Measurements from ENCODE around the gene TEN1. TPM values are rescaled to one million over a fixed set of nuclear protein-coding genes. Genes with fewer than 3 reads are reported as not detected.

The TEN1 gene
- total and polyA plus RNA-seq, 2 of the 13 experiments (the other 11 are each of a cell fraction or from before 2014, with no cell fraction given), result 18.0 to 21.3 TPM

DNA sequence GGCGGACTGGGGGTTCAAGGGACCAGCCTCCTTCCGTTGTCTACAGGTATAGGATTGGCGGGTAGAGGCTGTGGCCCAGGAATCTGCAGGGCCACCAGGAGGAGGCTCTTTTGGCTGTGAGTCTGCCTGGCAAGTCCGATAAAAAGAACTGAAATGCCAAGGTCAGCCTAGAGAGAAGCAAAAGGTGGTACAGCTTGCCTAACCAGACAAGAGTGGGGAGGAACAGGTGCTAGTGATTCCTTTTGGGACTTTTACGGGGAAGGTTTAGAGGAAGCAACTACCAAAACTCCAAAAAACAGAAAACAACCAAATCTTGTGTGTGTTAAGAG, 53.7 kb downstream of the TEN1 start (continued):
- TF ChIP-seq HOXA7 (CRISPR knock-in tag; IDR thresholded peaks at IDR 0.05) (no peak), MIXL1 (CRISPR knock-in tag; IDR thresholded peaks at IDR 0.05) (no peak; the same call in 1 of the 2 replicates), ZNF790 (CRISPR knock-in tag; IDR thresholded peaks at IDR 0.05; ENCODE audit: borderline replicate concordance) (no peak), SRY (CRISPR knock-in tag; IDR thresholded peaks at IDR 0.05) (no peak), EED (CRISPR knock-in tag; IDR thresholded peaks at IDR 0.05) (no peak), ZMAT3 (CRISPR knock-in tag; conservative IDR thresholded peaks at IDR 0.05) (no peak), ZNF616 (CRISPR knock-in tag; IDR thresholded peaks at IDR 0.05; ENCODE audit: low read depth) (no peak), E2F5 (CRISPR knock-in tag; conservative IDR thresholded peaks at IDR 0.05) (no peak), SALL2 (CRISPR knock-in tag; IDR thresholded peaks at IDR 0.05) (no peak), ZFP1 (CRISPR knock-in tag; IDR thresholded peaks at IDR 0.05) (0 out of 2 replicates have a peak, but pooled peaks have one; percentile 12), KDM3A (CRISPR knock-in tag; IDR thresholded peaks at IDR 0.05; ENCODE audit: low read depth) (0 out of 2 replicates have a peak, but pooled peaks have one; percentile 2), DMAP1 (CRISPR knock-in tag; IDR thresholded peaks at IDR 0.05) (no peak), HNRNPH1 (optimal IDR thresholded peaks at IDR 0.05; ENCODE audit: low read depth, low read length) (no peak)

DNA sequence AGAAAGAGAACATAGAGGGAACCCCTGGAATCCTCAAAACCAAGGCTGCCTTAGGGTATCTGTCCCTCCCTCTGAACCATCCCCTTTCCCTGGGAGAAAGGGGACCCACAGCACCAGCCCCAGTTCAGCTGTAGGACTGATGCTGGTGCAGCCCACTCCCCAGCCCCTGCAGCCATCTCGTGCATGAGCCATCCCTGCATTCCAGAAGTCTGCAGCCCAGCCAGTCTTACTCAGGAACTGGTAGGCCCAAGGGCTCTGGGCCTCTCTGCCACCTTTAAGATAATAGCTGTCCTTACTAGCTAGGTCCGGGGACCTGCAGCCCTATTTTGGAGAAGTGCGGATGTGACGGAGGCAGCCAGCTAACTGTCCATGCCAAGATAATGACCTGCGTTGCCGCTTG, 54.1 kb downstream of the TEN1 start:
- no peaks in the 10 kb centered on the region for H3K9me3 ChIP-seq (ENCODE audit: low read length)
- 88% methylated on average over 6 of the region's 6 CpGs for WGBS (ENCODE audit: low lambda C conversion rate)
- H3K9ac ChIP-seq (ENCODE audit: insufficient read depth, low read depth, low read length), result no peak overlapping the region
- H3K27ac ChIP-seq (ENCODE audit: extremely low read length, insufficient read depth, low read length), result no peak overlapping the region
- no TSS peak for BruUV-seq (replicated peaks)
- POLR2A ChIA-PET, result interaction anchor here (1.4 to 1.5 kb wide), 2 partner anchors 39 to 128 kb away, joined by 4 to 5 read pairs; partner anchors contain the start of gene SRP68
- no peak overlapping the region for H3K4me3 ChIP-seq (replicated peaks in 1 of 3; ENCODE audit: insufficient read depth in 1 of 3, low read depth in 2 of 3, low read length in 3 of 3)
- peaks cover 48% of the 10 kb centered on the region for H3K4me1 ChIP-seq (ENCODE audit: insufficient read depth, low read length)
- H3K36me3 ChIP-seq (replicated peaks in 1 of 2; ENCODE audit: control insufficient read depth in 1 of 2, insufficient read depth in 2 of 2, low read length in 2 of 2), result peaks cover 0 to 8% of the 10 kb centered on the region in 2 experiments; a peak in 2 of 5 replicates
- H3K79me2 ChIP-seq (ENCODE audit: insufficient read depth, low read length), result no peaks in the 10 kb centered on the region
- FAIRE-seq (no peak), DNase-seq (ENCODE audit: low spot score) (no peak), ATAC-seq (peak; percentile 7)
- no peak overlapping the region for H2AFZ ChIP-seq (ENCODE audit: low read length)
- no peaks in the 10 kb centered on the region for H3K27me3 ChIP-seq (ENCODE audit: control insufficient read depth in 1 of 2, insufficient read depth in 2 of 2, low read length in 2 of 2)
- CTCF ChIA-PET (ENCODE audit: low intra/inter-chr PET ratio, low total read pairs), result no interaction called here
- H4K20me1 ChIP-seq (ENCODE audit: insufficient read depth, low read length), result no peaks in the 10 kb centered on the region
- in situ Hi-C loops (cut with HindIII; ENCODE audit: extremely low pct_ligation_motif_present, low pct_unique_long_range_greater_than_20kb), result no loop called here
- TF ChIP-seq ZNF292 (CRISPR knock-in tag; IDR thresholded peaks at IDR 0.05; ENCODE audit: borderline replicate concordance, low read depth) (no peak), ARID4A (CRISPR knock-in tag; IDR thresholded peaks at IDR 0.05; ENCODE audit: borderline replicate concordance) (0 out of 2 replicates have a peak, but pooled peaks have one; percentile 8), ZNF430 (CRISPR knock-in tag; IDR thresholded peaks at IDR 0.05) (0 out of 2 replicates have a peak, but pooled peaks have one; percentile 17), ZNF777 (CRISPR knock-in tag; IDR thresholded peaks at IDR 0.05) (no peak), ZNF501 (CRISPR knock-in tag; IDR thresholded peaks at IDR 0.05) (0 out of 2 replicates have a peak, but pooled peaks have one; percentile 2)
- peak overlapping the region; percentile 81; the same call in 1 of the 2 replicates for H3K4me2 ChIP-seq (ENCODE audit: low read depth, low read length)
- intact Hi-C loops (cut with micrococcal nuclease; ENCODE audit: unreplicated experiment), result no loop called here

Measured in HepG2 (cell line).